BE2C (cell line): ENCODE results near the gene STK31.
"Not testable (repeated sequence)": the region's sequence is repeated elsewhere in the genome, so short reads cannot be mapped to it uniquely, and the experiment has no call there.

Experiments
- DNase-seq: peaks from one replicate; pipeline ENCODE4 v3.0.0-alpha.2; 2020
- H3K27me3 ChIP-seq: fragments of 250-450 bp; sonication (Bioruptor Pico); 2 replicates; pipeline ENCODE4 v1.5.1; 2020; ENCODE audit warnings: mild to moderate bottlenecking
- H3K36me3 ChIP-seq: fragments of 250-450 bp; sonication (Bioruptor Pico); 2 replicates; pipeline ENCODE4 v1.5.1; 2020; ENCODE audit warnings: mild to moderate bottlenecking
- H3K4me1 ChIP-seq: fragments of 250-450 bp; sonication (Bioruptor Pico); 2 replicates; pipeline ENCODE4 v1.5.1; 2020
- H3K4me3 ChIP-seq: 2 replicates; pipeline ENCODE4 v1.5.1; 2011; ENCODE audit warnings: low read depth, low read length
- H3K9me3 ChIP-seq: fragments of 250-450 bp; sonication (Bioruptor Pico); 2 replicates; pipeline ENCODE4 v1.5.1; 2020
- TF ChIP-seq, protein P1 (sequence below): IDR thresholded peaks from 2 replicates; pipeline ENCODE4 v1.5.1; 2012; ENCODE audit warnings: mild to moderate bottlenecking, low read depth, low read length

Gene STK31

DNA sequence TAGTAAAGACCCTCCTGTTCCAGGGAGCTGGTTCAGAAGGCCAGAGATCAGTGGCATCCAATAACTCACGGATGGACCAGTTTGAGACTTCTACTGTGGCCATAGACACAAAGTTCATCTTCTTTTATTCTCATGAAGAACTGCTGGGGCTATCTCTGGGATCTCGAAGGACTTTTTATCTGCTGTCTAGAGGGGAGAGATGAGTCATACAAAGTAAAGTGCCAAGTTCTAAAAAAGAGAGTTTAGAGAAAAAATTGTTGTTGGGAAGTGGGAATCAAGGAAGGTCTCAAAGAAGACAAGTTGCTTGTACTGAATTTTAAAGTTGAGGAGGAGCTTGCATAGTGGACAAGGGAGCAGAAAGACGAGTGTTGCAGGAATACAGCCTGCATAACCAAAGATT lies 38.0 kb upstream of the STK31 start:
- Histone ChIP-seq H3K4me3 (no peak overlapping the region), H3K9me3 (no peaks in the 10 kb centered on the region), H3K27me3 (no peaks in the 10 kb centered on the region; the same call in none of the 2 replicates), H3K36me3 (no peaks in the 10 kb centered on the region), H3K4me1 (no peaks in the 10 kb centered on the region)
- DNase-seq: no peak
- TF ChIP-seq, protein P1, sequence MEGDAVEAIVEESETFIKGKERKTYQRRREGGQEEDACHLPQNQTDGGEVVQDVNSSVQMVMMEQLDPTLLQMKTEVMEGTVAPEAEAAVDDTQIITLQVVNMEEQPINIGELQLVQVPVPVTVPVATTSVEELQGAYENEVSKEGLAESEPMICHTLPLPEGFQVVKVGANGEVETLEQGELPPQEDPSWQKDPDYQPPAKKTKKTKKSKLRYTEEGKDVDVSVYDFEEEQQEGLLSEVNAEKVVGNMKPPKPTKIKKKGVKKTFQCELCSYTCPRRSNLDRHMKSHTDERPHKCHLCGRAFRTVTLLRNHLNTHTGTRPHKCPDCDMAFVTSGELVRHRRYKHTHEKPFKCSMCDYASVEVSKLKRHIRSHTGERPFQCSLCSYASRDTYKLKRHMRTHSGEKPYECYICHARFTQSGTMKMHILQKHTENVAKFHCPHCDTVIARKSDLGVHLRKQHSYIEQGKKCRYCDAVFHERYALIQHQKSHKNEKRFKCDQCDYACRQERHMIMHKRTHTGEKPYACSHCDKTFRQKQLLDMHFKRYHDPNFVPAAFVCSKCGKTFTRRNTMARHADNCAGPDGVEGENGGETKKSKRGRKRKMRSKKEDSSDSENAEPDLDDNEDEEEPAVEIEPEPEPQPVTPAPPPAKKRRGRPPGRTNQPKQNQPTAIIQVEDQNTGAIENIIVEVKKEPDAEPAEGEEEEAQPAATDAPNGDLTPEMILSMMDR: no peak

DNA sequence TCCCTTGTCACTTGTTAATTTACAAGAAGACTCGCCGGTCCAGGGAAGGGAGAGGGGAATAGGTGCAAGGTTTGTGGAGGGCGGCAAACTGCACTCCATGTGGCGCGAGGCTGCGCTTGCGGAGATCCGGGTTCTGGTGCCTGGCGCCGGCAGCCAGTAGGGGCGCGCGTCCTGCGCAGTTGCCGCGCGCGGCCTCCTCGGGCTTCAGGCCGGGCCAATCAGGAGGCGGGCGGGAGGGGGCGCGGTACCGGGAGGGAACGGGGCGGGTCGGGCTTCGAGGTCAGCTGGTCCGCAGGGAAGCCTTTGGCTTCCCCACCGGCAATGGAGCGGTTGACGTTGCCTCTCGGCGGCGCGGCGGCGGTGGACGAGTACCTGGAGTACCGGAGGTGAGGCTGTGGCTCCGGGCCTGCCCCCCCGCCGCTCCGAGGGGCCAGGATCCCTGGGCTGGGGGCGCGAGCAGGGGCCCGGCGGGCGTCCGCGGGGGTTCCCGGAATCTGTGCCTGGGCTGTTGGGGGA lies 30.1 kb upstream of the STK31 start, which contains the start of gene FAM221A:
Gene FAM221A, plus strand, starts transcription at position 302 of the 516 bp plus-strand sequence. Its CDS starts 20 bp downstream, at position 322.
- Histone ChIP-seq H3K9me3 (no peaks in the 10 kb centered on the region), H3K4me3 (peak within 1 kb of the TSS; percentile 18), H3K36me3 (no peaks in the 10 kb centered on the region), H3K4me1 (no peaks in the 10 kb centered on the region), H3K27me3 (peaks cover 2% of the 10 kb centered on the region)
- peak; percentile 85 for DNase-seq
- TF ChIP-seq, protein P1: peak; percentile 58

DNA sequence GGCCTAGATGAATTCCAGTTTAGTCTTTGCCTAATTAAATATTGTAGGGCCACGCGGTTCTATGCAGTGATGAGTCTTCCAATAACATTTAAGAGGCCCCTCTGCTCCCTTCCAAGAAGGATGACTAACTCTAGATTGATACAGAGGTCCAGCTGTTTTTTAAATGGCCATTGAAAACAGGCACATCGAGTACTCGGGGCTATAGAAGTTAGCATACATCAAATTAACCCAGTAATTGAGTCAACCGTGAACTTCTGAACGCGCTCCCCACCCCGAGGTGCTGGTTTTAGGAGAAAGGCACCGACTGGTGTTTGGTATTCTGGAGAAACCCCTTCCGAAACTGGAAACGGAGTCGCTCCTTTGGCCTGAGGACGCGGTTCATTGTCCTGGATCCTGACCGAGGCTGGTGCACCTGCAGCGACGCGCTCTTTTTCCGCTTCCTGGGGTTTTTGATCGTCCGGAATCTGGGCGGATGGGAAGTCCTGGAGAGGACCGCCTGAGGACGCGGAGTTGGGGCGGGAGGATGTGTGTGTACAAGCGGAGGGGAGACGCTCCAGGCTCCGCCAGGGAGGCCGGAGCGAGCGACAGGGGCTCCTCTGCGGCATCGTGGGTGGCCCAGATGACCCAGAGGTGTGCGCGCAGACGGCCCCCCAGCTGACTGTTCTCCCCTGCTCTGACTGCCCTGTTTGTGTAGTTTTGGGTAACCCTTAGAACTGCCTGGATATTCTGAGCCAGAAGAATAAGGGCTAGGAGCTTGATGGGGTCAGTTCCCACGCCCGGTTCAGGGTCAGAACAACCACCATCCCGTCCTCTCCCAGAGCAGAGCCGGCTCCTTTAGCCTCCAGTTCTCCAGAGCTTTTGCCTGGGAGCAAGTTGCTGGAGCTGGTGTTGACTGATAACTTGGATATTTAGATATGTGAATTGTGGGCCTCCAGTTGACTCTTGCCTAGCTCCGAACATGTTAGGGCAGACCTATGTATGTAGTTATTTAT lies 29.3 kb upstream of the STK31 start:
- Histone ChIP-seq H3K36me3 (no peaks in the 10 kb centered on the region), H3K4me3 (peak overlapping the region; percentile 18), H3K9me3 (no peaks in the 10 kb centered on the region), H3K4me1 (no peaks in the 10 kb centered on the region), H3K27me3 (peaks cover 5% of the 10 kb centered on the region; the same call in 1 of the 2 replicates)
- DNase-seq: no peak
- TF ChIP-seq, protein P1: no peak

DNA sequence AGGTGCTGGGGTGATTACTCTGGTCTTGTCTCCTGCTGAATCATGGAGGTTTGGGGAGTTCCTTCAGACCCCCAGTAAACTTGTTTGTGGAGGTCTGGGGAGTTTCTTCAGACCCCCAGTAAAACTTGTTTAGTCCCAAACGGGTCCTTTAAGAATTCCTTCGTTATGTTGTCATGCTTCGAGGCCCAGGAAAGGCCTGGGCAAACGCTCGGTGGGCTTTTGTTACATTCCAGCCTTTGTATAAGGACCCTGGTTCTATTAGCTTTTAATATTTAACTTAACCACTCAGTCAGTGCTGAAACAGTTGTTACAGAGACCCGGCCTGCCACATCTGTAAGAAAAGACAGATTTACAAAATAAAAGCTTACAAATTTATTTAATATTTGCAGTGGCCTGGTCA lies 26.0 kb upstream of the STK31 start:
- H3K36me3 ChIP-seq: not testable (repeated sequence)

DNA sequence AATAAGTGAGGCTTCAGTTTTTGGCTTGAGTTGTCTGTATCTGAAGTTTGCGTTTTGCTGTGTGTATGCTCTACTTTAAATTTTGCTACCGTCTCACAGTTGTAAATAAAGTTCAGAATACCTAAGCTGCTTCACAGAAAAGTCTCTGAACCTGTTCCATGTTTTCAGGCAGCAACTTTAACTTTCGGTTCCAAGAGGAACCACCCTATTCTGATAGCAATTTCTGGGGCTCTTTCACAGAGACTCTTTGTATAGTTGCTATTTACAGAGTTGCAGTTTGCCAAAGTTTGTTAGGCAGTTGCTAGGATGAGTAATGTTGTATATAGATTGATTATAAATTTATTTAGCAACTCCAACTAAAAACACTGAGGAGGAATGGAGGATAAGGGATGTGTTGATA lies 24.3 kb upstream of the STK31 start:
- Histone ChIP-seq H3K27me3 (peaks cover 3% of the 10 kb centered on the region; the same call in 1 of the 2 replicates), H3K9me3 (no peaks in the 10 kb centered on the region), H3K4me1 (no peaks in the 10 kb centered on the region), H3K4me3 (no peak overlapping the region), H3K36me3 (no peaks in the 10 kb centered on the region)
- no peak for DNase-seq
- TF ChIP-seq, protein P1: no peak

More for the DNA sequence above, 26.0 kb upstream of the STK31 start:
- H3K4me1 ChIP-seq, H3K27me3 ChIP-seq, DNase-seq, H3K9me3 ChIP-seq, H3K4me3 ChIP-seq: not testable (repeated sequence)

DNA sequence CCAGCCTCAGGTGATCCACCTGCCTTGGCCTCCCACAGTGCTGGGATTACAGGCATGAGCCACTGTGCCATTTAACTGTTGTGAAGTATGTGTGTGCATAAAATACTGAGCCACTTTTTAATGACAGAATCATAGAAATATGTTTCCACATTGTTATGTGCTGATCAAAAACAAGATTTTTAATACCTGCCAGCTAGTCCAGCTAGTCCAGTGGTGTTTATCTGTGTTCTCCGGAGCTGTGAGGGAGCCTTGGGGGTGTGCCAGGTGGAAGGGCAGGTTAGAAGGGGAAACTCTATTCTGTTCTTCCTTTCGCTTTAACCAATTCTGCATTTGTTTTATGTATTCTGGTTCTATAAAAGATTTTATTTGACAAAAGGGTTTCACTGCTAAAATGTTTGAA lies 23.0 kb upstream of the STK31 start:
- peaks cover 3% of the 10 kb centered on the region; the same call in 1 of the 2 replicates for H3K27me3 ChIP-seq
- no peak overlapping the region for H3K4me3 ChIP-seq
- no peaks in the 10 kb centered on the region for H3K4me1 ChIP-seq
- H3K9me3 ChIP-seq: no peaks in the 10 kb centered on the region
- TF ChIP-seq, protein P1: no peak
- no peaks in the 10 kb centered on the region for H3K36me3 ChIP-seq
- no peak for DNase-seq
